Thyroid gland (tissue), 4 donors: ENCODE measurements around the gene ZMAT3.

Experiments
- POLR2A ChIP-seq, 2 donors: fragments of 450-650 bp; IDR thresholded peaks; one replicate each; pipeline ENCODE4 v1.6.1; 2017; ENCODE audit warnings: antibody characterized with exemption in 2 of 2, mild to moderate bottlenecking in 2 of 2, moderate library complexity in 1 of 2
- TF ChIP-seq, protein P1 (sequence below), 6 experiments: fragments of 200-600 bp in 3 of 6; fragments of 450-650 bp in 3 of 6; sonication (generic) in 3 of 6; IDR thresholded peaks; one replicate each; pipeline ENCODE4 v1.5.1; 2016 to 2019; ENCODE audit warnings: antibody characterized with exemption in 6 of 6, mild to moderate bottlenecking in 2 of 6, inconsistent platforms in 1 of 6, moderate library complexity in 1 of 6

GRCh38 chr3:179038216-179038898, 33.3 kb downstream of the ZMAT3 start:
- TF ChIP-seq, protein P1, sequence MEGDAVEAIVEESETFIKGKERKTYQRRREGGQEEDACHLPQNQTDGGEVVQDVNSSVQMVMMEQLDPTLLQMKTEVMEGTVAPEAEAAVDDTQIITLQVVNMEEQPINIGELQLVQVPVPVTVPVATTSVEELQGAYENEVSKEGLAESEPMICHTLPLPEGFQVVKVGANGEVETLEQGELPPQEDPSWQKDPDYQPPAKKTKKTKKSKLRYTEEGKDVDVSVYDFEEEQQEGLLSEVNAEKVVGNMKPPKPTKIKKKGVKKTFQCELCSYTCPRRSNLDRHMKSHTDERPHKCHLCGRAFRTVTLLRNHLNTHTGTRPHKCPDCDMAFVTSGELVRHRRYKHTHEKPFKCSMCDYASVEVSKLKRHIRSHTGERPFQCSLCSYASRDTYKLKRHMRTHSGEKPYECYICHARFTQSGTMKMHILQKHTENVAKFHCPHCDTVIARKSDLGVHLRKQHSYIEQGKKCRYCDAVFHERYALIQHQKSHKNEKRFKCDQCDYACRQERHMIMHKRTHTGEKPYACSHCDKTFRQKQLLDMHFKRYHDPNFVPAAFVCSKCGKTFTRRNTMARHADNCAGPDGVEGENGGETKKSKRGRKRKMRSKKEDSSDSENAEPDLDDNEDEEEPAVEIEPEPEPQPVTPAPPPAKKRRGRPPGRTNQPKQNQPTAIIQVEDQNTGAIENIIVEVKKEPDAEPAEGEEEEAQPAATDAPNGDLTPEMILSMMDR (IDR thresholded peaks at IDR 0.05): no peak
- TF ChIP-seq POLR2A (IDR thresholded peaks at IDR 0.05): no peak
